Liver (tissue), 10 donors: ENCODE data around the gene DMRTC2. TPM values are rescaled to one million over a fixed set of nuclear protein-coding genes. Genes with fewer than 3 reads are reported as not detected.

Experiments
- DNase-seq: peaks from one replicate; pipeline ENCODE4 v3.0.0-alpha.2; 2017; ENCODE audit warnings: low spot score
- H3K27ac ChIP-seq, 2 donors: one replicate each; pipeline ENCODE4 v1.7.0; 2013; ENCODE audit warnings: inconsistent platforms in 2 of 2, low read length in 2 of 2, control low read depth in 1 of 2, low read depth in 1 of 2, mild to moderate bottlenecking in 1 of 2
- H3K27me3 ChIP-seq, 4 donors: one replicate each; pipeline versions ENCODE4 v1.6.1 to v1.7.0; 2013; ENCODE audit warnings: low read length in 3 of 4, inconsistent platforms in 1 of 4, mild to moderate bottlenecking in 1 of 4, moderate library complexity in 1 of 4; ENCODE audit not compliant: control insufficient read depth in 4 of 4, insufficient read depth in 4 of 4
- H3K36me3 ChIP-seq, 4 donors: one replicate each; pipeline versions ENCODE4 v1.6.1 to v1.7.0; 2013; ENCODE audit warnings: low read length in 3 of 4, mild to moderate bottlenecking in 3 of 4, low read depth in 1 of 4, moderate library complexity in 1 of 4; ENCODE audit not compliant: control insufficient read depth in 4 of 4, insufficient read depth in 3 of 4
- H3K4me1 ChIP-seq, 4 donors: one replicate each; pipeline versions ENCODE4 v1.6.1 to v1.7.0; 2013; ENCODE audit warnings: low read length in 3 of 4, mild to moderate bottlenecking in 3 of 4, moderate library complexity in 1 of 4; ENCODE audit not compliant: control insufficient read depth in 4 of 4, insufficient read depth in 4 of 4
- H3K4me3 ChIP-seq, 3 donors: one replicate each; pipeline versions ENCODE4 v1.6.1 to v1.7.0; 2013; ENCODE audit warnings: low read length in 3 of 3, control low read depth in 1 of 3, low read depth in 1 of 3, mild to moderate bottlenecking in 1 of 3
- H3K9ac ChIP-seq, 2 donors: one replicate each; pipeline ENCODE4 v1.7.0; 2013; ENCODE audit warnings: low read length in 2 of 2, mild to moderate bottlenecking in 2 of 2, moderate library complexity in 2 of 2, control low read depth in 1 of 2, low read depth in 1 of 2
- H3K9me3 ChIP-seq, 4 donors: one replicate each; pipeline versions ENCODE4 v1.6.1 to v1.7.0; 2013; ENCODE audit warnings: low read length in 3 of 4; ENCODE audit not compliant: control insufficient read depth in 4 of 4
- FOXA1 ChIP-seq: IDR thresholded peaks from 2 replicates; pipeline ENCODE4 v1.6.1; 2016; ENCODE audit warnings: antibody characterized with exemption
- FOXA2 ChIP-seq: IDR thresholded peaks from 2 replicates; pipeline ENCODE4 v1.6.1; 2016; ENCODE audit warnings: antibody characterized with exemption
- GABPA ChIP-seq, 2 donors: IDR thresholded peaks in 1 of 2; conservative IDR thresholded peaks in 1 of 2; 2 replicates each; pipeline ENCODE4 v1.6.1; 2016; ENCODE audit warnings: antibody characterized with exemption in 2 of 2, mild to moderate bottlenecking in 1 of 2, moderate library complexity in 1 of 2
- HNF4G ChIP-seq: IDR thresholded peaks from 2 replicates; pipeline ENCODE4 v1.6.1; 2016; ENCODE audit warnings: antibody characterized with exemption
- RAD21 ChIP-seq, 2 donors: IDR thresholded peaks; 2 replicates each; pipeline ENCODE4 v1.6.1; 2016; ENCODE audit warnings: antibody characterized with exemption in 2 of 2, mild to moderate bottlenecking in 2 of 2
- RXRA ChIP-seq, 2 donors: IDR thresholded peaks; 2 replicates each; pipeline ENCODE4 v1.6.1; 2017 to 2018; ENCODE audit warnings: antibody characterized with exemption in 2 of 2, mild to moderate bottlenecking in 1 of 2
- SP1 ChIP-seq: IDR thresholded peaks from 2 replicates; pipeline ENCODE4 v1.6.1; 2018; ENCODE audit warnings: antibody characterized with exemption, mild to moderate bottlenecking
- TAF1 ChIP-seq: conservative IDR thresholded peaks from 2 replicates; pipeline ENCODE4 v1.6.1; 2016; ENCODE audit warnings: antibody characterized with exemption, mild to moderate bottlenecking
- YY1 ChIP-seq: IDR thresholded peaks from 2 replicates; pipeline ENCODE4 v1.6.1; 2016; ENCODE audit warnings: antibody characterized with exemption, mild to moderate bottlenecking
- WGBS: extraction: QIAGEN DNeasy Blood & Tissue Kit; methylation state at CpG from one replicate; pipeline ENCODE4 v1.1.7; 2013; 5-methylcytosine and 5-hydroxymethylcytosine counted together
- polyA plus RNA-seq, 2 donors: library from polyadenylated mRNA; stranded (reverse) in 1 of 2; unstranded in 1 of 2; fragments of 200-250 nt in 1 of 2; fragments of >200 nt in 1 of 2; fragmentation: Nextera tagmentation in 1 of 2; extraction: Ambion mirVana in 1 of 2; gene quantifications; one replicate each; pipeline versions ENCODE4 v1.2.1 to v1.2.3, GENCODE V29; 2013 to 2015
- small RNA-seq: library from RNA; depleted of rRNA; stranded (forward); fragments of <200 nt; gene quantifications from one replicate; pipeline ENCODE3, GENCODE V24; 2014
- total RNA-seq, 2 donors: library from RNA; depleted of rRNA; stranded (reverse); fragments of >200 nt; gene quantifications; one replicate each; pipeline ENCODE4 v1.2.3, GENCODE V29; 2014
- TF ChIP-seq, protein P1 (sequence below): IDR thresholded peaks from 2 replicates; pipeline ENCODE4 v1.6.1; 2016; ENCODE audit warnings: antibody characterized with exemption, mild to moderate bottlenecking
- TF ChIP-seq, protein P2 (sequence below): IDR thresholded peaks from 2 replicates; pipeline ENCODE4 v1.6.1; 2016; ENCODE audit warnings: antibody characterized with exemption
- donor health status: healthy.
- donor health status: healthy.
- donor health status: healthy.
- donor health status: healthy.
- donor health status: healthy.

Gene DMRTC2
- total and polyA plus RNA-seq, 4 donors: not detected

DNA sequence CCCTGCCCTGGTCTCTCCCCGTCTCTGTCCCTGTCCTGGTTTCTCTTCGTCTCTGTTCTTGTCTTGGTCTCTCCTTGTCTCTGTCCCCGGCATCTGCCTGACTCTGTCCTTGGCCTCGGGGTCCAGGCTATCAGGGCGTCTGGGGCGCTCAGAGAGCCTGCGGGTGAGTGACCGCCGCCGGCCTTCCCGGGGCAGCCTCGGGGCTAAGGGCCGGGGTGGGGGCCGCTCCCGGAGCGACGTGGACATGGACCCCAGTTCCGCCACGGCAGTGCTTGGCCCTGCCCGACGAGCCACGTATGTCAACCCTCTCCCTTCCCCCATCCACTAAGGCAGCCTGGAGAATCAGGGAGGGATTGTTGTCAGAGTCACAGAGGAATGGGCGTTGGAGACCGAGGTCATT is 53.0 kb downstream of the DMRTC2 start:
- no peak for TF ChIP-seq YY1
- TF ChIP-seq TAF1: no peak
- TF ChIP-seq FOXA2: no peak
- no peak for TF ChIP-seq GABPA (IDR thresholded peaks at IDR 0.05 in 1 of 2, conservative IDR thresholded peaks at IDR 0.05 in 1 of 2)
- no peaks in the 10 kb centered on the region for H3K4me1 ChIP-seq
- no peaks in the 10 kb centered on the region for H3K9me3 ChIP-seq
- H3K4me3 ChIP-seq: no peak overlapping the region
- no peak for DNase-seq
- H3K9ac ChIP-seq: no peak overlapping the region
- peaks cover 17 to 74% (median 22%) of the 10 kb centered on the region in 4 donors for H3K36me3 ChIP-seq
- H3K27ac ChIP-seq: no peak overlapping the region
- WGBS: 89% methylated on average over 24 of the region's 24 CpGs
- no peaks in the 10 kb centered on the region for H3K27me3 ChIP-seq

DNA sequence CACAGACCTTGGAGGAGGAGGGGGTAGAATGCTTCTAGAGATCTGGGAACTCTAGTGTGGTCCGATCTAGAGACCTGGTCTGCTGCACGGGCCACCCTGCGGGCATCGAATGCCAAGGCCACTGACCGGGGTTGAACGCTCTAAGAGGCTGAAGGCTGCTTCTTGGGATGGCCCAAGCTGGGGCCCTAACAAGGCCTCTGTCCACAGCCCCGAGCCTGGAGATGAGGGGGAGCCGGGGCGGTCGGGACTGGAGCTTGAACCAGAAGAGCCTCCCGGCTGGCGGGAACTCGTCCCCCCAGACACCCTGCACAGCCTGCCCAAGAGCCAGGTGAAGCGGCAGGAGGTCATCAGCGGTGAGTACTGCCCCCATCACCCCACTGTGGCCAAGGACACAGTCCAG is 53.4 kb downstream of the DMRTC2 start:
- Histone ChIP-seq H3K4me1 (no peaks in the 10 kb centered on the region), H3K36me3 (peaks cover 17 to 76% (median 26%) of the 10 kb centered on the region in 4 donors), H3K9ac (no peak overlapping the region), H3K27ac (no peak overlapping the region), H3K27me3 (no peaks in the 10 kb centered on the region), H3K9me3 (no peaks in the 10 kb centered on the region), H3K4me3 (no peak overlapping the region)
- TF ChIP-seq, protein P1, sequence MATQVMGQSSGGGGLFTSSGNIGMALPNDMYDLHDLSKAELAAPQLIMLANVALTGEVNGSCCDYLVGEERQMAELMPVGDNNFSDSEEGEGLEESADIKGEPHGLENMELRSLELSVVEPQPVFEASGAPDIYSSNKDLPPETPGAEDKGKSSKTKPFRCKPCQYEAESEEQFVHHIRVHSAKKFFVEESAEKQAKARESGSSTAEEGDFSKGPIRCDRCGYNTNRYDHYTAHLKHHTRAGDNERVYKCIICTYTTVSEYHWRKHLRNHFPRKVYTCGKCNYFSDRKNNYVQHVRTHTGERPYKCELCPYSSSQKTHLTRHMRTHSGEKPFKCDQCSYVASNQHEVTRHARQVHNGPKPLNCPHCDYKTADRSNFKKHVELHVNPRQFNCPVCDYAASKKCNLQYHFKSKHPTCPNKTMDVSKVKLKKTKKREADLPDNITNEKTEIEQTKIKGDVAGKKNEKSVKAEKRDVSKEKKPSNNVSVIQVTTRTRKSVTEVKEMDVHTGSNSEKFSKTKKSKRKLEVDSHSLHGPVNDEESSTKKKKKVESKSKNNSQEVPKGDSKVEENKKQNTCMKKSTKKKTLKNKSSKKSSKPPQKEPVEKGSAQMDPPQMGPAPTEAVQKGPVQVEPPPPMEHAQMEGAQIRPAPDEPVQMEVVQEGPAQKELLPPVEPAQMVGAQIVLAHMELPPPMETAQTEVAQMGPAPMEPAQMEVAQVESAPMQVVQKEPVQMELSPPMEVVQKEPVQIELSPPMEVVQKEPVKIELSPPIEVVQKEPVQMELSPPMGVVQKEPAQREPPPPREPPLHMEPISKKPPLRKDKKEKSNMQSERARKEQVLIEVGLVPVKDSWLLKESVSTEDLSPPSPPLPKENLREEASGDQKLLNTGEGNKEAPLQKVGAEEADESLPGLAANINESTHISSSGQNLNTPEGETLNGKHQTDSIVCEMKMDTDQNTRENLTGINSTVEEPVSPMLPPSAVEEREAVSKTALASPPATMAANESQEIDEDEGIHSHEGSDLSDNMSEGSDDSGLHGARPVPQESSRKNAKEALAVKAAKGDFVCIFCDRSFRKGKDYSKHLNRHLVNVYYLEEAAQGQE: no peak
- TF ChIP-seq GABPA (IDR thresholded peaks at IDR 0.05 in 1 of 2, conservative IDR thresholded peaks at IDR 0.05 in 1 of 2) (no peak), SP1 (no peak), RAD21 (IDR thresholded peaks at IDR 0.05) (no peak), HNF4G (no peak), FOXA1 (no peak), FOXA2 (no peak), RXRA (IDR thresholded peaks at IDR 0.05) (no peak)
- TF ChIP-seq, protein P2, sequence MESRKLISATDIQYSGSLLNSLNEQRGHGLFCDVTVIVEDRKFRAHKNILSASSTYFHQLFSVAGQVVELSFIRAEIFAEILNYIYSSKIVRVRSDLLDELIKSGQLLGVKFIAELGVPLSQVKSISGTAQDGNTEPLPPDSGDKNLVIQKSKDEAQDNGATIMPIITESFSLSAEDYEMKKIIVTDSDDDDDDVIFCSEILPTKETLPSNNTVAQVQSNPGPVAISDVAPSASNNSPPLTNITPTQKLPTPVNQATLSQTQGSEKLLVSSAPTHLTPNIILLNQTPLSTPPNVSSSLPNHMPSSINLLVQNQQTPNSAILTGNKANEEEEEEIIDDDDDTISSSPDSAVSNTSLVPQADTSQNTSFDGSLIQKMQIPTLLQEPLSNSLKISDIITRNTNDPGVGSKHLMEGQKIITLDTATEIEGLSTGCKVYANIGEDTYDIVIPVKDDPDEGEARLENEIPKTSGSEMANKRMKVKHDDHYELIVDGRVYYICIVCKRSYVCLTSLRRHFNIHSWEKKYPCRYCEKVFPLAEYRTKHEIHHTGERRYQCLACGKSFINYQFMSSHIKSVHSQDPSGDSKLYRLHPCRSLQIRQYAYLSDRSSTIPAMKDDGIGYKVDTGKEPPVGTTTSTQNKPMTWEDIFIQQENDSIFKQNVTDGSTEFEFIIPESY: no peak
- no peak for DNase-seq
- WGBS: 94% methylated on average over 15 of the region's 15 CpGs

Small RNA genes lying within 50 kb of the gene (small RNA-seq; reads per million reads assigned to genes)
- not detected for gene MIR6797

Other genes with a start within 250 kb of the DMRTC2 start
- gene CEACAM4, start 218.0 kb upstream of the DMRTC2 start, total RNA-seq: 1 to 10 TPM in 1 of 2 donors, under 1 TPM in 1; 0.84 to 2.2 TPM
- under 1 TPM; 0.63 to 0.75 TPM for gene CEACAM4, start 218.0 kb upstream of the DMRTC2 start, polyA plus RNA-seq
- gene CEACAM7, start 156.8 kb upstream of the DMRTC2 start, total RNA-seq: not detected
- under 1 TPM in 1 of 2 donors, not detected in 1; 0.03 TPM for gene CEACAM7, start 156.8 kb upstream of the DMRTC2 start, polyA plus RNA-seq
- not detected for gene CEACAM5, start 136.4 kb upstream of the DMRTC2 start, total RNA-seq
- under 1 TPM in 1 of 2 donors, not detected in 1; 0.02 TPM for gene CEACAM5, start 136.4 kb upstream of the DMRTC2 start, polyA plus RNA-seq
- 1 to 10 TPM in 1 of 2 donors, under 1 TPM in 1; 0.08 to 2.4 TPM for gene CEACAM6, start 89.5 kb upstream of the DMRTC2 start, total RNA-seq
- gene CEACAM6, start 89.5 kb upstream of the DMRTC2 start, polyA plus RNA-seq: under 1 TPM in 1 of 2 donors, not detected in 1; 0.28 TPM
- under 1 TPM; 0.59 to 0.70 TPM for gene CEACAM3, start 48.5 kb upstream of the DMRTC2 start, total RNA-seq
- gene CEACAM3, start 48.5 kb upstream of the DMRTC2 start, polyA plus RNA-seq: under 1 TPM in 1 of 2 donors, not detected in 1; 0.37 TPM
- gene LYPD4, start 359 bp upstream of the DMRTC2 start, total RNA-seq: not detected
- not detected for gene LYPD4, start 359 bp upstream of the DMRTC2 start, polyA plus RNA-seq
- 100 to 1,000 TPM; 275 to 344 TPM for gene RPS19, start 15.2 kb downstream of the DMRTC2 start, total RNA-seq
- gene RPS19, start 15.2 kb downstream of the DMRTC2 start, polyA plus RNA-seq: 100 to 1,000 TPM; 608 to 655 TPM
- gene CD79A, start 32.2 kb downstream of the DMRTC2 start, total RNA-seq: 1 to 10 TPM in 1 of 2 donors, under 1 TPM in 1; 0.59 to 3.4 TPM
- gene CD79A, start 32.2 kb downstream of the DMRTC2 start, polyA plus RNA-seq: 1 to 10 TPM in 1 of 2 donors, under 1 TPM in 1; 0.43 to 5.0 TPM
- 10 to 100 TPM; 13.2 to 30.1 TPM for gene ARHGEF1, start 38.1 kb downstream of the DMRTC2 start, total RNA-seq
- gene ARHGEF1, start 38.1 kb downstream of the DMRTC2 start, polyA plus RNA-seq: 10 to 100 TPM; 15.4 to 21.6 TPM
- gene ERFL, start 83.4 kb downstream of the DMRTC2 start, total RNA-seq: not detected
- gene ERFL, start 83.4 kb downstream of the DMRTC2 start, polyA plus RNA-seq: not detected
- 10 to 100 TPM; 43.2 to 52.1 TPM for gene RABAC1, start 114.3 kb downstream of the DMRTC2 start, total RNA-seq
- 100 to 1,000 TPM; 147 to 161 TPM for gene RABAC1, start 114.3 kb downstream of the DMRTC2 start, polyA plus RNA-seq
- gene ATP1A3, start 149.2 kb downstream of the DMRTC2 start, total RNA-seq: under 1 TPM; 0.08 to 0.09 TPM
- gene ATP1A3, start 149.2 kb downstream of the DMRTC2 start, polyA plus RNA-seq: under 1 TPM in 1 of 2 donors, not detected in 1; 0.05 TPM
- gene GRIK5, start 225.2 kb downstream of the DMRTC2 start, total RNA-seq: under 1 TPM; 0.17 to 0.42 TPM
- gene GRIK5, start 225.2 kb downstream of the DMRTC2 start, polyA plus RNA-seq: under 1 TPM in 1 of 2 donors, not detected in 1; 0.09 TPM
- 1 to 10 TPM; 7.3 to 7.4 TPM for gene ZNF574, start 231.1 kb downstream of the DMRTC2 start, total RNA-seq
- gene ZNF574, start 231.1 kb downstream of the DMRTC2 start, polyA plus RNA-seq: 1 to 10 TPM; 3.3 to 5.6 TPM